Activated CD8-positive, alpha-beta memory T cell treated with anti-CD3 and anti-CD28 coated beads, Interleukin-2, amount 50 U/mL, for 1 hour (primary cell): ENCODE data around the gene HEPHL1.
"Not testable (repeated sequence)": the region's sequence is repeated elsewhere in the genome, so short reads cannot be mapped to it uniquely, and the experiment has no call there.

Source experiments
- DNase-seq: peaks from one replicate; pipeline ENCODE4 v3.0.0-alpha.2; 2020; ENCODE audit errors: extremely low read depth

Gene HEPHL1

GRCh38 chr11:94150056-94150455, 128.9 kb downstream of the HEPHL1 start:
- no peak for DNase-seq

DNA sequence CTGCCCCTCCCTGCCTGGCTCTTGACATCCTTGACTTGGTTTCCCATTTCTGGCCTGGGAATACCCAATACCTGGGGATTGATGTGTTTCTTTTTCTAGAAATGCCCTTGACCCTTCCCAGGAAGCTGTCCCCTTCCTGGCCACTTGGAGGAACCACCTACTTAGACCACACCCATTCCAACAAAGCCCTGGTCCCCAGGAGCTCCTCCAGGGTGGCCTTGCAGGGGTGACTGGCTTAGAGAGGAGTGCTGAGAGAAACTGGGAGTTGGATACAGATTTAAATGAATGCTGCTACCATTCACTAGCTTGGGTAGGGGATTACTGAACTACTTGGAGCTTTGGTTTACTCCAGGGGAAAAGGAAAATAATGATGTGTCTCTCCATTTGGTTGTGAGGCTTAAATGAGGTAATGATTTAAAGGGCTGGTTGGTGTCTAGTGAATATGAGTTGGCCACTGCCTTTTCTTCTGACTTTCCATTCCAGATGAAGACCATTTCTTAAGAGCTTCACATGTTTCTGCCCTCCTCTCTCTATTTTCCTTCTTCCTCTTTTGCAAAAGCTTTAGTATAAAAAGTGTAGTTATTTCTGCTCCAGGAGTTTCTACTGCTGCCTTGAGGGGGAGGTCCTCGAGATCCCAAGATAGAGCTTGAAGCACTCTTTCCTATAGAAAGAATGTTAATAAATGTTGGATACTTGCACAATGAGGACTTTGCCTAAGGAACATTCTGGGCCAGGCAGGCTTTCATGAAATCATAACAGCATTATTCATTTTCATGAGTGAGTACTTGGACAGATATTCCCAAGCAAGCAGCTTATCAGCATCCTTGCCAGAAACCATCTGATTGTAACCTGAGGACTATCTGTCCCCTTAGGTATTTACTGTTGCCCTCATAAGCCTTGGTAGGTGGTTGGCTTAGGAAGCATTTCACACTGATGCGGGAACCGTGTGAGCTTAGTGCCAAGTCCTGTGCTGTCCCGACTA, 129.8 kb downstream of the HEPHL1 start:
- no peak for DNase-seq

- DNase-seq: no peak
Observed at GRCh38 chr11:94151903-94152677, 130.9 kb downstream of the HEPHL1 start.

GRCh38 chr11:94152678-94153065, 131.5 kb downstream of the HEPHL1 start:
- DNase-seq: no peak

DNA sequence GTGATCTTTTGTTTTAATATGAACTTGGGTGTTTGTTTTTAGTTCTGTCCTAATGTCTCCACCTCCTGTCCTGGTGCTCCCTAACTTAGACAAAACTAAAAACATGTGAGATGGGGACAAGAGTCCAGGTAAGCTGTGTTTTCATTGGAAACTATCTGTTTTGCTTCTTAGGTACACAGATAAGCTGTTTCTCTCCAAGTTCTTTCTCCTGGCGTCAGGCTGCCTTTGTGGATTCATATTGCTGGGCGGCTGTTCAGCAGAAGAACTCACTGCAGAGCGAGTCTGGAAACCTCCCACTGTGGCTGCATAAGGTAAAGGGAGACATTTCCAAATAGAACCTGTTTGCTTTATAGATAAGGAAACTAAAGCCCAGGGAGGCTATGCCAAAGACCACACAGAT, 132.2 kb downstream of the HEPHL1 start:
- no peak for DNase-seq

DNA sequence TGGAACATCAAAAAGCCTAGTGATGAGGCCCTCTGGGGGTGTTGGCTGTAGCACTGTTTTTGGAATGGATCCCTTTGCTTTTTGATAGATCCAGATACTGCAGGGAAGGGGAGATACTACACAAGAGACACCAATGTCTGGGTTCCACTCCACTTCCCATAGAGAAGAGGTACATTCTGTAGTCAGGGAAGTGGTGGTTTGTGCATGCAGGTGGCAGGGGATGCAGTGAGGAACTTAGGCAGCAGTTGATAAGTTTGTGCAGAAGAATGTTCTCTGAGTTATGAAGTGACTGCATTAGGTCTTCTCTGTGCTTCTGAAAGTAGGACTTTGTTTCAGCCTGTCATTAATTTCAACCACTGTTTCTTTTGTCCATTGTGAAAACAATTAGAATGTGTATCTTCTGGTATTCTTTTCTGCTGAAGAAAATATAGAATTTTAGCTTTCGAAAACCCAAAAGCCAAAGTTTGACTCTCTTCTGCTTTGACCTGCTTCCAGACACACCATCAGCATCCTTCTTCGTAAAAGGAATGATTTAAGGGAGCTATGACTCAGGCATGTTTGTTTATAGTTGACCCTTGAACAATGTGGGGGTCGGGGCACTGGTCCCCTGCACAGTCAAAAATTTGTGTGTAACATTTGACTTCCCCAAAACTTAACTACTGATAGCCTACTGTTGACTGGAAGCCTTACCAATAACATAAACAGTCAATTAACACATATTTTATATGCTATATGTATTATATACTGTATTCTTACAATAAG, 133.1 kb downstream of the HEPHL1 start:
- no peak for DNase-seq

DNA sequence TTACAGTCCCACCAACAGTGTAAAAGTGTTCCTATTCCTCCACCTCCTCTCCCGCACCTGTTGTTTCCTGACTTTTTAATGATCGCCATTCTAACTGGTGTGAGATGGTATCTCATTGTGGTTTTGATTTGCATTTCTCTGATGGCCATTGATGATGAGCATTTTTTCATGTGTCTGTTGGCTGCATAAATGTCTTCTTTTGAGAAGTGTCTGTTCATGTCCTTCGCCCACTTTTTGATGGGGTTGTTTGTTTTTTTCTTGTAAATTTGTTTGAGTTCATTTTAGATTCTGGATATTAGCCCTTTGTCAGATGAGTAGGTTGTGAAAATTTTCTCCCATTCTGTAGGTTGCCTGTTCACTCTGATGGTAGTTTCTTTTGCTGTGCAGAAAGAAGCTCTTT, 136.2 kb downstream of the HEPHL1 start:
- not testable (repeated sequence) for DNase-seq
